NCI-H526 treated with DMSO at 0.1 percent for 48 hours (cell line): Measurements from ENCODE around the gene FIS1.
"Not testable (repeated sequence)": the region's sequence is repeated elsewhere in the genome, so short reads cannot be mapped to it uniquely, and the experiment has no call there.

Source experiments
- DNase-seq: peaks from one replicate; lab custom pipeline; 2025; lab: John Stamatoyannopoulos, UW

FIS1 gene

DNA sequence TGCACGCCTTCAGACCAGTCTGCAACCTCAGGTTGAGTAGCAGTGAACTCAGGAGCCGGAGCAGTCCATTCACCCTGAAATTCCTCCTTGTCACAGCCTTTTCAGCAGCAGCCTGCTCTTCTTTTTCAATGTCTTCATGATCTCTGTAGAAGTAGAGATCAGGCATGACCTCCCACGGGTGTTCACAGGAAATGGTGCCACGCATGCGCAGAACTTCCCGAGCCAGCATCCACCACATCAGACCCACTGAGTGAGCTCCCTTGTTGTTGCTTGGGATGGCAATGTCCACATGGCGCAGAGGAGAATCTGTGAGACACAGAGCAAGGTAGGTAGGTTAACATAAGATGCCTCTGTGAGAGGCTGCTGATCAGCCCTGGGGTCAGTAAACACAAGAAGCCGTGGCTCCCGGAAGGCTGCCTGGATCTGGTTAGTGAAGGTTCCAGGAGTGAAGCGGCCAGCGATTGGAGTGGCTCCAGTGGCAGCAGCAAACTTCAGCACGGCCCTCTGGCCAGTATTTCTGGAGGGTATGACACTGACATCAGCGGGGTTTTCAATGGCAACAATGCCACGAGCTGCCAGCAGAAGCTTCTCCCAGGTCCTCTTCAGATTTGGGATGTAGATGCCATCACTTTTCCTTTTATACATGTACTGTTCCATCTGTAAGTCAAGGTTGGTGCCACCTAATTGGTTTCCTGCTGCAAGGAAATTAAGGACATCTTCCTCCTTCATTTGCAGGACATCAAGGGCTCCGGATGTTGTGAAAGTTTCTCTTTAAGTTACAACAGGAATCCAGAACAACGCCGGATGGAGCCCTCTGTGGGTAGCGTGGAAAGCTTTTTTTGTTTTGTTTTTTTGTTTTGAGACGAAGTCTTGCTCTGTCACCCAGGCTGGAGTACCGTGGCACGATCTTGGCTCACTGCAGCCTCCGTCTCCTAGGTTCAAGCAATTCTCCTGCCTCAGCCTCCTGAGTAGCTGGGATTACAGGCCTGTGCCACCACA lies 40.8 kb downstream of the FIS1 start:
- DNase-seq: not testable (repeated sequence)

DNA sequence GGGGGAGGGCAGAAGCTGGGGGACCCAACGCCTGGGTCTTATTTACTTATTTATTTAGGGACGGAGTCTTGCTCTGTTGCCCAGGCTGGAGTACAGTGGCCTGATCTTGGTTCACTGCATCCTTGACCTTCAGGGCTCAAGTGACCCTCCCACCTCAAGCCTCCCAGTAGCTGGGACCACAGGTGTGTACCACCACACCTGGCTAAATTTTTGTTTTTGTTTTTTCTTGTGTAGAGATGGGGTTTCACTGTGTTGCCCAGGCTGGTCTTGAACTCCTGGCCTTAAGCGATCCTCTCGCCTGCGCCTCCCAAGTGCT lies 42.3 kb downstream of the FIS1 start:
- DNase-seq: no peak

DNA sequence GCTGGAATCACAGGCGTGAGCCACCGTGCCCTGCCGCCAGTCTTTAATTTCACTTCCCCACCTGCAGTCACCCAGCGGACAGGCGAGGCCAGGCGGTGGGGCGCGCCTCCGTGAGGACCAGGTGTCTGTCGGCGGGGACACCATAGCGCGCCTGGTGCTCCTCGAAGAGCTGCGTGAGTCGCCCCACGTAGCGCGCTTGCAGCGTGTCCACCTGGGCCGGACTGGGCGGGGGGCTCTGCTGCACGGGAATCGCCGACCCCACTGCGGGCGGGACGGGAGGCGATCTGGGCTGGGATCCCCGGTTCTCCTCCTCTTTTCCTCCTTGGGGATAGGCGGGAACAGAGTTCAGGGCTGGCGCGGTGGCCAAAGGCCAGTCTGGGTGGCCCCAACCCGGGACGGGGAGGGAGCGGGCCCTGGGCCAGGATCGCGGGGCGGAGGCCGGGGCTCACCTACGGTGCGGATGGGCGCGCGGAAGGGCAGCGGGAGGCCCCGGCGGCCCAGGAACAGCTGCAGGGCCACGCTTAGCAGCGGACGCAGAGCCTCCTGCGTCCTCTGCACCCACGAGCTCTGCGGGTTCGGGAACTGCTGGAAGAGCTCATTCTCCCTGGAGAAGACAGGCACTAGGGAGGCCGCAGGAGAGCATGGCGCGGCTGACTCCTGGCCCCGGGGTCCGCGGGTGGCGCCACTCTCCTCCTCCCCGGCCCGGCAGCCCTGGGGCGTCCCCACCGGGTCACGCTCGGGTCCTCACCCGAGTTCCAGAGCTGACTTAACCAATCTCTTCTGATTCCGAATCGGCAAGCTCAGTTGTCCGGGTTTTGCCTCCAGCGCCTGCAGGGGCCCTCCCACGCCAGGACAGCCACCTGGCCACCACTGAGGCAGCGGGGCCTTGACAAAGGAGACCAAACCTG lies 42.9 kb downstream of the FIS1 start:
- DNase-seq: no peak

DNA sequence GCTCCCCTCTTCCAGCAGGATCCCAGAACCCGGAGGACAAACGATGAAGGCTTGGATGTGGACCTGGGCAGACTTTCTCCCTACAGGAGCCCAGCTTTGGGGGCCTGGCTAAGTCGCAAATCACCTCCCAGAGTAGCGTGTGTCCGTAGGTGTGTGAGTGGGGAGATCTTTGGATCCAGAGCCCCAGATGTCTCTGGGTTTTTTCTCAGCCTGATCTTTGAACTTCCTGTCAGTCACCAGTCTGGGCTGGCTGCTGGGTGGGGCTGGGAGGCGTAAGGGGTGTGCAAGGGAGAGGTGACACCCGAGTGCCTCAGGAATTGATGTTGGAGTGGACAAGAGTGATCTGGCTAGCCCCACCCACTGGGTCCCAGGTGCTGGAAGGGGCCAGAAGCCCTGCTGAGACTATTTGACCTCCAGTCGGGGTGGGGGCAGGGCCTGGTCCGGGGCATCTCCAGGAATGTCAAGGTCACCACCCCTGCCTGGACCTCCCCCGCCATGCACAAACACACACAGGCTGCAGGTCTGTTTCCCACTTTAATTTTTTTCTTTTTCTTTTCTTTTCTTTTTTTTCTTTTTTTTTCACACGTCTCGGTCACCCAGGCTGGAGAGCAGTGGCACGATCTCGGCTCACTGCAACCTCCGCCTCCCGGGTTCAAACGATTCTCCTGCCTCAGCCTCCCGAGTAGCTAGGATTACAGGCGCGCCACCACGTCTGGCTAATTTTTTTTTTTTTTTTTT lies 43.9 kb downstream of the FIS1 start, which contains the start of gene MOGAT3:
Gene MOGAT3, minus strand, starts transcription at position 175 of the 738 bp plus-strand sequence. CDS start 182 bp downstream, outside the sequence.
- no peak for DNase-seq

DNA sequence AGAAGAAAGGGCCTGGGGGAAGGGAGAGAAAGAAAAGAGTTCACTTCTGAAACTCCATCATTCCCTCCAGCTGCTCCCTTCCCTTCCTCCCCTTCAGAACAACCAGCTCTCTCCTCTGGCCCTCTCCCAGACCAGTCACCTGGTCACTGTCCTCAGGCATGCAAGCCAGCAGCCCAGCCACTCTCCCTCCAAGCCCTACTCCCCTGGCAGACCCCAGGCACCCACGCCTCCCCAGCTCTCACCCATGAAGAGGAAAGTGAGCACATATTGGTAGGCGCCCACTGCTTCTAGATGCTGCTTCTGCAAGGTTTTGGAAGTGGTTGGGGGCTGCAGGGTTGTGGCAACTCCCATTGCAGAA lies 44.4 kb downstream of the FIS1 start:
- DNase-seq: no peak

DNA sequence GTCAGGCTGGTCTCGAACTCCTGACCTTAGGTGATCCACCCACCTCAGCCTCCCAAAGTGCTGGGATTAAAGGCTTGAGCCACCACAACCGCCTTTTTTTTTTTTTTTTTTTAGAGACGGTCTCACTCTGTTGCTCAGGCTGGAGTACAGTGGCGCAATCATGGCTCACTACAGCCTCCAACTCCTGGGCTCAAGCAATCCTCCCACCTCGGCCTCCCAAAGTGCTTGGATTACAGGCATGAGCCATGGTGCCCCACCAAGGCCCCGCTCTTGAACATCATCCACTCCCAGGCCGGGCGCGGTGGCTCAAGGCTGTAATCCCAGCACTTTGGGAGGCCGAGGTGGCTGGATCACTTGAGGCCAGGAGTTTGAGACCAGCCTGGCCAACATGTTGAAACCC lies 45.4 kb downstream of the FIS1 start:
- DNase-seq: not testable (repeated sequence)

DNA sequence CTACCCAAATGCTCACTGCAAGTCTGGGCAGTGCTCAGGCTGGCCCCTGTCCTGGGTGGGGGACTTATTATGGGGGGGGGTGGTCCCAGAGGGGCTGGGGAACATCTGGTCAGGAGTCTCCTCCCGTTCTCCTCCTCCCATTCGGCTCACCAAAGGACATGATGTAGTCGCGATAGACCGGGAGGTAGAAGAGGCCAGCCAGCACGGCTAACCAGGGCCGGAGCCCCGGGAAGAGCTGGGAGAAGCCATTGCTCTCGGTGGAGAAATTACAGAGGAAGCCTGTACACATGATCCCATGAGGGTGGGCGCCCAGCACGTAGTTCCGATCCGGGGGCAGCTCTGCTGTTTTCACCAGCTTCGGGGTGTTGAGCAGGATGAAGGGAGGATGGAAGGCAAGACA lies 46.4 kb downstream of the FIS1 start:
- DNase-seq: no peak

DNA sequence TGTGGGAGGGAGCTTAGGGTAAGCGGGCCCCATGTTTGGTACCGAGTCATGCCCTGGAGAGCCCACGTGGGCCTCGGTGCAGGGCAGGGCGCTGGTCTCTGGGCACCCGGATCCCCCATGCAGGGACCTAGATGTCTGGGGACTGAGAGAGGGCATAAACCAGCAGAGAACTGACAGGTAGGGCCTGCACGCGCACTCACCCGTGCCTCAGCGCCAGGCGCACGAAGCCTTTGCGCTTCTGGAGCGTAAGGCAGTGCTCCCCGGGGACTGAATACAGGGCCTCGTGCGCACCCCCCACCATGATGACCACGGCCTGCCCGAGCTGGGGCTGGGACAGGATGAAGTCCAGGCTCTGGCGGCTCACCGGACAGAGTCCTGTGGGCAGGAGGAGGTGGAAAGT lies 46.9 kb downstream of the FIS1 start:
- no peak for DNase-seq

DNA sequence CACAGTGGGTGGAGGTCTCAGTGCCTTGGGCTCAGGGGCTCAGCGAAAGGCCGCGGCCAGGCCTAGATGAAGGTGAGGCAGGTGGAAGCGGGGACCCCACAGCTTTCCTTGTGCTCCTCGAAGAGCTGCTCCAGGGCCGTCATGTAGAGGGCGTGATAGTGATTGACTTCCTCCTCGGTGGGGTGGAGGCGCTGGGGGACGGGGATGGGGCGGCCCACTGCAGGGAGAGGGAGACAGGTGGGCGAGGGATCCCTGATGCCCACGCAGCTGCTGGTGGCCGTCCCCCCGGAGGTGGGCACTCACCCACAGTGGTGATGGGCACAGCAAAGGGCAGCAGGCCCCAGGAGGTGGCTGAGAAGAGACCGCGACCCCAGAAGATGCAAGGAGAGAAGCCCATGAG lies 49.0 kb downstream of the FIS1 start:
- no peak for DNase-seq
